ENCODE measurements around the gene LAX1.

DNA sequence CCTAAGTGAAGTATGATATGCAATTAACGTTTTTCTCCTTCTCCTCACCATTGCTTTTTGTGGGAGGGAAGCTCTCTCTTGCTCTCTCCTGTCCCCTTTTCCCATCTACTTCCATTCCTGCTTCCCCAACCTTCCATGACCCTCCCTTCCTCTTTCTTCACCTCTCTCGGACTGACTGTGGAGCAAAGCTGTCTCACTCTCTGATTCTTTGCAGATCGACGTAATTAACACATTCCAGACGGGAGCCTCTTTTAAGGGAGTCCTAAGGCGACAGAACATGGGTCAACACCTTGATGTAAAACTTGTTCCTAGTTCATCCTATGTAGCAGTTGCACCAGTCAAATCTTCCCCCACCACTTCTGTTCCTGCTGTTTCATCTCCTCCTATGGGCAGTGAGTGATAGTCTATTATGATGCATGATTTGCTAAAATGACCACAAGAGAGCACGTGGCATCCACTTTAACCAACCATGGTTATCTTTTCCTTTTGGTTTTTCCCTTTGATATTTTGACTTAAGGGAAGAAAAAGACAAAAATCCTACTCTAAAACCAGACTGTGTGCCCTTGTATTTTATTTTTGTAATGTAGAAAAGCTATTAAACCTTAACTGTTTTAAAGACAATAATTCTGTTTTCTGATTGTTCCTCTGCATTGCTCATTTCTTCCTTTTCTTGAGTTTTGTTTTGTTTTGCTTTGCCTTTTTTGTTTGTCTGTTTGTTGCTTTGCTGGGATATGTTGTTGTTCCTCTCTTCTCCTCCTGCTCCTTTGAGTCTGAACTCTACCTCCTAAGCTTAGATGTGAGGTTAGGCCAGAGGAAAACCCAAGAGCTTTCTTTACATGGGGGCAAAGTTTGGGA is 31.7 kb upstream of the LAX1 start:
- no peak for TF ChIP-seq POLR2A (IDR thresholded peaks at IDR 0.05; ENCODE audit: low read depth, low read length)
- no peak for TF ChIP-seq MXI1 (IDR thresholded peaks at IDR 0.05; ENCODE audit: borderline replicate concordance, low read depth, low read length)
- TF ChIP-seq, protein P1, sequence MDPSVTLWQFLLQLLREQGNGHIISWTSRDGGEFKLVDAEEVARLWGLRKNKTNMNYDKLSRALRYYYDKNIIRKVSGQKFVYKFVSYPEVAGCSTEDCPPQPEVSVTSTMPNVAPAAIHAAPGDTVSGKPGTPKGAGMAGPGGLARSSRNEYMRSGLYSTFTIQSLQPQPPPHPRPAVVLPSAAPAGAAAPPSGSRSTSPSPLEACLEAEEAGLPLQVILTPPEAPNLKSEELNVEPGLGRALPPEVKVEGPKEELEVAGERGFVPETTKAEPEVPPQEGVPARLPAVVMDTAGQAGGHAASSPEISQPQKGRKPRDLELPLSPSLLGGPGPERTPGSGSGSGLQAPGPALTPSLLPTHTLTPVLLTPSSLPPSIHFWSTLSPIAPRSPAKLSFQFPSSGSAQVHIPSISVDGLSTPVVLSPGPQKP (IDR thresholded peaks at IDR 0.05; ENCODE audit: borderline replicate concordance, low read depth, low read length): no peak
- no peak for TF ChIP-seq CEBPB (IDR thresholded peaks at IDR 0.05; ENCODE audit: low read depth, low read length)
- no peak for TF ChIP-seq RFX5 (IDR thresholded peaks at IDR 0.05; ENCODE audit: low read depth, low read length)
- TF ChIP-seq, protein P2, sequence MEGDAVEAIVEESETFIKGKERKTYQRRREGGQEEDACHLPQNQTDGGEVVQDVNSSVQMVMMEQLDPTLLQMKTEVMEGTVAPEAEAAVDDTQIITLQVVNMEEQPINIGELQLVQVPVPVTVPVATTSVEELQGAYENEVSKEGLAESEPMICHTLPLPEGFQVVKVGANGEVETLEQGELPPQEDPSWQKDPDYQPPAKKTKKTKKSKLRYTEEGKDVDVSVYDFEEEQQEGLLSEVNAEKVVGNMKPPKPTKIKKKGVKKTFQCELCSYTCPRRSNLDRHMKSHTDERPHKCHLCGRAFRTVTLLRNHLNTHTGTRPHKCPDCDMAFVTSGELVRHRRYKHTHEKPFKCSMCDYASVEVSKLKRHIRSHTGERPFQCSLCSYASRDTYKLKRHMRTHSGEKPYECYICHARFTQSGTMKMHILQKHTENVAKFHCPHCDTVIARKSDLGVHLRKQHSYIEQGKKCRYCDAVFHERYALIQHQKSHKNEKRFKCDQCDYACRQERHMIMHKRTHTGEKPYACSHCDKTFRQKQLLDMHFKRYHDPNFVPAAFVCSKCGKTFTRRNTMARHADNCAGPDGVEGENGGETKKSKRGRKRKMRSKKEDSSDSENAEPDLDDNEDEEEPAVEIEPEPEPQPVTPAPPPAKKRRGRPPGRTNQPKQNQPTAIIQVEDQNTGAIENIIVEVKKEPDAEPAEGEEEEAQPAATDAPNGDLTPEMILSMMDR (conservative IDR thresholded peaks at IDR 0.05; ENCODE audit: low read depth, low read length): no peak
- TF ChIP-seq RCOR1 (IDR thresholded peaks at IDR 0.05; ENCODE audit: insufficient replicate concordance, low read length): no peak
- TF ChIP-seq NFE2L2 (IDR thresholded peaks at IDR 0.05; ENCODE audit: low read depth, low read length): no peak
- no peak for TF ChIP-seq MAFK (IDR thresholded peaks at IDR 0.05; ENCODE audit: low read depth, low read length)
- TF ChIP-seq RAD21 (IDR thresholded peaks at IDR 0.05; ENCODE audit: low read length): no peak
- TF ChIP-seq, protein P3, sequence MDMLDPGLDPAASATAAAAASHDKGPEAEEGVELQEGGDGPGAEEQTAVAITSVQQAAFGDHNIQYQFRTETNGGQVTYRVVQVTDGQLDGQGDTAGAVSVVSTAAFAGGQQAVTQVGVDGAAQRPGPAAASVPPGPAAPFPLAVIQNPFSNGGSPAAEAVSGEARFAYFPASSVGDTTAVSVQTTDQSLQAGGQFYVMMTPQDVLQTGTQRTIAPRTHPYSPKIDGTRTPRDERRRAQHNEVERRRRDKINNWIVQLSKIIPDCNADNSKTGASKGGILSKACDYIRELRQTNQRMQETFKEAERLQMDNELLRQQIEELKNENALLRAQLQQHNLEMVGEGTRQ (IDR thresholded peaks at IDR 0.05; ENCODE audit: low read depth, low read length): no peak
- TF ChIP-seq BHLHE40 (IDR thresholded peaks at IDR 0.05; ENCODE audit: low read depth, low read length): no peak
- no peak for TF ChIP-seq FOS (IDR thresholded peaks at IDR 0.05; ENCODE audit: low read depth, low read length)
- TF ChIP-seq CHD1 (IDR thresholded peaks at IDR 0.05; ENCODE audit: low read depth, low read length): no peak
